Breast epithelium (tissue), 3 donors: ENCODE results near the gene QSOX2.

Experiments
- POLR2A ChIP-seq: fragments of 450-650 bp; IDR thresholded peaks from one replicate; pipeline ENCODE4 v1.6.1; 2016; ENCODE audit warnings: antibody characterized with exemption, mild to moderate bottlenecking, moderate library complexity
- POLR2AphosphoS5 ChIP-seq, 3 donors: sonication (generic); formaldehyde crosslinking; IDR thresholded peaks; one replicate each; pipeline ENCODE4 v1.6.1; 2017; ENCODE audit warnings: antibody characterized with exemption in 3 of 3
- TF ChIP-seq, protein P1 (sequence below), 3 donors: fragments of 450-650 bp; IDR thresholded peaks; one replicate each; pipeline ENCODE4 v1.5.1; 2016 to 2017; ENCODE audit warnings: antibody characterized with exemption in 3 of 3, mild to moderate bottlenecking in 3 of 3, moderate library complexity in 3 of 3

GRCh38 chr9:136239135-136239982 lies 6.3 kb downstream of the QSOX2 start:
- TF ChIP-seq, protein P1, sequence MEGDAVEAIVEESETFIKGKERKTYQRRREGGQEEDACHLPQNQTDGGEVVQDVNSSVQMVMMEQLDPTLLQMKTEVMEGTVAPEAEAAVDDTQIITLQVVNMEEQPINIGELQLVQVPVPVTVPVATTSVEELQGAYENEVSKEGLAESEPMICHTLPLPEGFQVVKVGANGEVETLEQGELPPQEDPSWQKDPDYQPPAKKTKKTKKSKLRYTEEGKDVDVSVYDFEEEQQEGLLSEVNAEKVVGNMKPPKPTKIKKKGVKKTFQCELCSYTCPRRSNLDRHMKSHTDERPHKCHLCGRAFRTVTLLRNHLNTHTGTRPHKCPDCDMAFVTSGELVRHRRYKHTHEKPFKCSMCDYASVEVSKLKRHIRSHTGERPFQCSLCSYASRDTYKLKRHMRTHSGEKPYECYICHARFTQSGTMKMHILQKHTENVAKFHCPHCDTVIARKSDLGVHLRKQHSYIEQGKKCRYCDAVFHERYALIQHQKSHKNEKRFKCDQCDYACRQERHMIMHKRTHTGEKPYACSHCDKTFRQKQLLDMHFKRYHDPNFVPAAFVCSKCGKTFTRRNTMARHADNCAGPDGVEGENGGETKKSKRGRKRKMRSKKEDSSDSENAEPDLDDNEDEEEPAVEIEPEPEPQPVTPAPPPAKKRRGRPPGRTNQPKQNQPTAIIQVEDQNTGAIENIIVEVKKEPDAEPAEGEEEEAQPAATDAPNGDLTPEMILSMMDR (IDR thresholded peaks at IDR 0.05), result no peak
- TF ChIP-seq POLR2A (no peak), POLR2AphosphoS5 (IDR thresholded peaks at IDR 0.05) (no peak)
